Body of pancreas (tissue), 4 donors: ENCODE results near the gene GRIA3.

ENCODE experiments used
- CTCF ChIP-seq, 7 experiments: fragments of 450-650 bp in 4 of 7; fragments of 200-600 bp in 3 of 7; sonication (generic) in 3 of 7; IDR thresholded peaks; one replicate each; pipeline ENCODE4 v1.5.1; 2016 to 2019; ENCODE audit warnings: antibody characterized with exemption in 7 of 7
- POLR2A ChIP-seq, 3 donors: fragments of 450-650 bp; IDR thresholded peaks; one replicate each; pipeline ENCODE4 v1.6.1; 2016; ENCODE audit warnings: antibody characterized with exemption in 3 of 3, mild to moderate bottlenecking in 2 of 3

GRCh38 chrX:123514279-123514640, 330.2 kb downstream of the GRIA3 start:
- TF ChIP-seq CTCF (IDR thresholded peaks at IDR 0.05) (peak in 3 of 7 experiments; percentile 28 to 46 (median 39)), POLR2A (IDR thresholded peaks at IDR 0.05) (peak in 1 of 3 donors; percentile 23)
